HG03378 (cell line): ENCODE measurements around the gene C19orf44.
"Not testable (repeated sequence)": the region's sequence is repeated elsewhere in the genome, so short reads cannot be mapped to it uniquely, and the experiment has no call there.

Experiments
- ATAC-seq: cut with Tn5 transposase; IDR thresholded peaks from one replicate; pipeline ENCODE4 v1.9.1; 2021; ENCODE audit warnings: mild to moderate bottlenecking, moderate library complexity; ENCODE audit not compliant: unreplicated experiment

Gene C19orf44

GRCh38 chr19:16495982-16496612 lies at the start of gene C19orf44, which contains the start of gene CALR3:
Gene C19orf44, plus strand, starts transcription at chr19:16496394. Its CDS starts 4,399 bp downstream, at chr19:16500793.
Gene CALR3, minus strand, starts transcription at chr19:16496167. Its CDS starts 38 bp downstream, at chr19:16496129.
- peak; percentile 92 for ATAC-seq

GRCh38 chr19:16446724-16447368 lies 49.3 kb upstream of the C19orf44 start:
- no peak for ATAC-seq

GRCh38 chr19:16448872-16449271 lies 47.3 kb upstream of the C19orf44 start:
- not testable (repeated sequence) for ATAC-seq

- peak; percentile 61 for ATAC-seq
Observed at GRCh38 chr19:16449330-16449961, 46.7 kb upstream of the C19orf44 start.

- ATAC-seq, result no peak
Observed at GRCh38 chr19:16452325-16452724, 43.9 kb upstream of the C19orf44 start.

- no peak for ATAC-seq
Observed at GRCh38 chr19:16454351-16454918, 41.8 kb upstream of the C19orf44 start.

- ATAC-seq, result no peak
Observed at GRCh38 chr19:16455489-16455888, 40.7 kb upstream of the C19orf44 start.

- no peak for ATAC-seq
Observed at GRCh38 chr19:16456652-16457194, 39.5 kb upstream of the C19orf44 start.

- no peak for ATAC-seq
Observed at GRCh38 chr19:16457195-16457953, 38.8 kb upstream of the C19orf44 start.

GRCh38 chr19:16457954-16458331 lies 38.3 kb upstream of the C19orf44 start:
- no peak for ATAC-seq

GRCh38 chr19:16458391-16459341 lies 37.5 kb upstream of the C19orf44 start:
- ATAC-seq, result no peak

- no peak for ATAC-seq
Observed at GRCh38 chr19:16459680-16460079, 36.5 kb upstream of the C19orf44 start.

GRCh38 chr19:16460454-16460853 lies 35.7 kb upstream of the C19orf44 start:
- ATAC-seq, result no peak

GRCh38 chr19:16461630-16462051 lies 34.6 kb upstream of the C19orf44 start:
- no peak for ATAC-seq

- no peak for ATAC-seq
Observed at GRCh38 chr19:16462757-16463250, 33.4 kb upstream of the C19orf44 start.

GRCh38 chr19:16463341-16463990 lies 32.7 kb upstream of the C19orf44 start:
- no peak for ATAC-seq

- no peak for ATAC-seq
Observed at GRCh38 chr19:16463991-16464575, 32.1 kb upstream of the C19orf44 start.

GRCh38 chr19:16465239-16465638 lies 31.0 kb upstream of the C19orf44 start:
- no peak for ATAC-seq
